Activated naive CD4-positive, alpha-beta T cell treated with anti-CD3 and anti-CD28 coated beads, Interleukin-2, amount 50 U/mL, for 72 hours (primary cell): ENCODE data around the gene PFDN5. TPM values are rescaled to one million over a fixed set of nuclear protein-coding genes. Genes with fewer than 3 reads are reported as not detected.

Experiments
- ATAC-seq, 2 donors: fragments of 150-1000 bp; cut with Tn5 transposase; 2 replicates each; pipeline ENCODE4 v1.10.0; 2021; ENCODE audit warnings: mild to moderate bottlenecking in 2 of 2, moderate library complexity in 2 of 2
- DNase-seq, 2 donors: peaks; one replicate each; pipeline ENCODE4 v3.0.0; 2021 to 2022; ENCODE audit warnings: low spot score in 2 of 2
- H3K27ac Mint-ChIP-seq, 2 donors: one replicate each; pipeline ENCODE4 v1.8.0; 2022; ENCODE audit warnings: mild to moderate bottlenecking in 2 of 2, mixed read lengths in 2 of 2
- H3K36me3 Mint-ChIP-seq, 2 donors: one replicate each; pipeline ENCODE4 v1.8.0; 2022; ENCODE audit warnings: mixed read lengths in 2 of 2
- H3K9me3 Mint-ChIP-seq, 2 donors: one replicate each; pipeline ENCODE4 v1.8.0; 2022; ENCODE audit warnings: mixed read lengths in 2 of 2
- total RNA-seq, 2 donors: library from RNA; stranded (reverse); gene quantifications; one replicate each; pipeline ENCODE4 v1.2.3, GENCODE V29; 2022

The PFDN5 gene
- total RNA-seq, 2 donors from 2014 or later, result 334 to 355 TPM

DNA sequence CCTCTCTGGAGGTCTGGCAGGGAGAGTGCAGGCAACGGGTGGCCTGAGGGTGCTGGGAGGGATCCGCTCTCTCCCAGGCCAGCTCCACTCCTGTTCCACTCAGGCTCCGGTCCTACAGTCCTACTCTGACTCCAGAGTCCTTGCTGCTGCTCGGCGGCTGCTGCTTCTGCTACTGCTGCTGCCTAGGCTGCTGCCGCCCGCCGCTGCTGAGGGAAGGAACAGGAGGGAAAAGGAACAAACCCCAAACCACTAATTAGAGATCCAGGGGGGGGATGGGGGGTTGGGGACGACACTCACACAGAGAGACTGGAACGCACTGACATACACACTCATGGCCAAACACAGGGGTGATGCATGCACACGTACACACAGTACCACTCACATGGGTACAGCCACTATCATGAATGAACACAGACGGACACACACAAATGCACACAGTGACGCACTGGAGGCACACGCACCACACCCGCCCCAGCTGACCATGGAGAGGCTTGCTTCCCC, 40.9 kb downstream of the PFDN5 start, which contains the start of gene SP7:
Gene SP7 (minus strand): TSS at position 174 of the 501 bp plus-strand sequence. CDS start 708 bp downstream, outside the sequence.
- Mint-ChIP-seq H3K9me3 (no peaks in the 10 kb centered on the region), H3K27ac (no peak within 1 kb of the TSS), H3K36me3 (no peaks in the 10 kb centered on the region)
- no peak for DNase-seq
- no peak for ATAC-seq

DNA sequence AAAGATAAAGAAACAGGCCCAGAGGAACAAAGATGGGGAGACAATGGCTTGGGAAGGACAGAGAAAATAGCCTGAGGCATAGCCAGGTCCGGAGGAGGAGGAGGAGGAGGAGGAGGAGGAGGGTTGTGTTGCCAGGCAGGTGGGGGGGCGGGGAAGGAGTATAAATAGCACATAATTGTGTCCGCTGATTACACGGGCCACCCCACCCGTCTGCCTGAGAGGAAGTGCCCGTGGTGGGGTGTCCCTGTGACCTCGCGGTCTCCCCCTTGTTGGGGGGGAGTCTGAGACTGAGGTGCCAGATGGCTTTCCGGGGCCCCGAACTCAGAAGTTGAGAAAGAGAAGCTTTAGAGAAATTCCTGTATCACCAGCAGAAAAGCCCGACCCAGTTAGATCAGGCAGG, 42.7 kb downstream of the PFDN5 start:
- Mint-ChIP-seq H3K27ac (no peak overlapping the region), H3K36me3 (no peaks in the 10 kb centered on the region), H3K9me3 (no peaks in the 10 kb centered on the region)
- ATAC-seq (no peak), DNase-seq (no peak)

DNA sequence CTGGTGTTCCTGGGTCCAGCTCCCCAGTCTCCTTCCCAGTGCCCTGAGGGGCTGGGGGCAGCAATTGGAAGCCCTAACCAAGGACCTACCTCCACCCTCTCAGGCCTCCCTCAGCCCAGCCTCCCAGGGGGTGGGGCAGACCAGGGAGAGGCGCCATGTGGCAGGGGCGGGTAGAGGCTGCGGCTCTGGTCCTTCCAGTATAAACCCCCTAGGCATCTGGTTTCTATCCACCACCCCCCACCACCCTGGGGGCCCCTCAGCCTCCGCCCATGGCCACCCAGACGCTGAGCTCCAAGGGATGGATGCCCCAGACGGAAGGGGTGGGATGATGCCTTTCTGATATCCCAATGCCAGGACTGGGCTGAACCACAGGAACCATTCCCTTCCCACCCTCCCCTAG, 43.6 kb downstream of the PFDN5 start:
- Mint-ChIP-seq H3K9me3 (no peaks in the 10 kb centered on the region), H3K36me3 (no peaks in the 10 kb centered on the region), H3K27ac (no peak overlapping the region)
- ATAC-seq, result no peak
- DNase-seq, result no peak

DNA sequence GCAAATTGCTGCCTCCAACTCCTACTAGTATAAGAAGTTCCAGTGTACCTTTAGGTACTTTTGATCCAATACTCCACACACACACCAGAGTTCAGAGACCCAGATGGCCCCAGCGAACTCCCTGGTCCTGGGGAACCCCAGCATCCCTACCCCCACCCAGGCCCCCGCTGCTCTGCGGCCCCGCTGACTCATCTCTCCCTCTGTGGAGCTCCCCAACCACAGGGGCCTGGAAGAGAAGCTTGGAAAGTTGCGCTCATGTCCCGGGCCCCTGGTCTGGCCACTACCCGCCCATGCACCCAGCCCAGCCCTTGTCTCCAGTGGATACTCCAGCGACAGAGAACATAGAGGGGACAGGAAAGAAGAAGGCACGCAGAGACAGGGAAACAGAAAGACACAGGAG, 45.1 kb downstream of the PFDN5 start:
- Mint-ChIP-seq H3K27ac (no peak overlapping the region), H3K36me3 (no peaks in the 10 kb centered on the region), H3K9me3 (no peaks in the 10 kb centered on the region)
- ATAC-seq (no peak), DNase-seq (no peak)

DNA sequence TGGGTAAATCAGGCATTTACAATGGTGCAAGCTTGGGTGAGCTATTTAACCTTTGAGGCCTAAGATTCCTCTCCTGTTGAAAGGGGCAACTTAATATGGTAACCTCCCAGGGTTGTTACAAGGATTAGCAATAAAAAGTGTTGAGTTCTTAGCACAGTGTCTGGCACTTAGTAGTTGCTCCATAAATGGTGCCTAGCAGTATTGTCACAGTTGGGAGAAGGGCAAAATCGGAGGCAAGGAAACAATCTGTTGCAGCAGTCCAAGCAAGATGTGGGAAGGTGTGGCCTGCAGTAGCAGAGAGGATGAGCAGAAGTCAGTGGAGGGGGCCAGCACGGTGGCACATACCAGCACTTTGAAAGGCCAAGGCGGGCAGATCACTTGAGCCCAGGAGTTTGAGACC, 48.1 kb downstream of the PFDN5 start:
- Mint-ChIP-seq H3K27ac (no peak overlapping the region), H3K36me3 (no peaks in the 10 kb centered on the region), H3K9me3 (no peaks in the 10 kb centered on the region)
- ATAC-seq (no peak), DNase-seq (no peak)

DNA sequence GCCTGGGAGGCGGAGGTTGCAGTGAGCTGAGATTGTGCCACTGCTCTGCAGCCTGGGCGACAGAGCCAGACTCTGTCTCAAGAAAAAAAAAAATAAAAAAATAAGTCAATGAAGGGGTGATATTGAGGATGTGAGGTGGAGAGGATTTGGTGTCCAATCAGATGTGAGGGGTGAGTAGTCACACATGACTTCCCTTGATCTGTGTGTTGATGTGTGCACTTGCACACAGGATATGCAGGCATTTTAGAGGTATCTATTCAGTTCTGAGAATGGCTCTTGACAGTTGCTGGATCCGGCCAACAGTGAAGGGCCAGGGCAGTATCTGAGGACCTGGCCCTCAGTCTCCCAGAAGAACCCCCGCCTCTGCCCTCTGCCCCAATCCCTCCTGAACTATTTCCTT, 48.6 kb downstream of the PFDN5 start:
- ATAC-seq (peak in 1 of 2 donors; percentile 18), DNase-seq (no peak)
- H3K9me3 Mint-ChIP-seq, result no peaks in the 10 kb centered on the region
- no peak overlapping the region for H3K27ac Mint-ChIP-seq
- H3K36me3 Mint-ChIP-seq, result no peaks in the 10 kb centered on the region

DNA sequence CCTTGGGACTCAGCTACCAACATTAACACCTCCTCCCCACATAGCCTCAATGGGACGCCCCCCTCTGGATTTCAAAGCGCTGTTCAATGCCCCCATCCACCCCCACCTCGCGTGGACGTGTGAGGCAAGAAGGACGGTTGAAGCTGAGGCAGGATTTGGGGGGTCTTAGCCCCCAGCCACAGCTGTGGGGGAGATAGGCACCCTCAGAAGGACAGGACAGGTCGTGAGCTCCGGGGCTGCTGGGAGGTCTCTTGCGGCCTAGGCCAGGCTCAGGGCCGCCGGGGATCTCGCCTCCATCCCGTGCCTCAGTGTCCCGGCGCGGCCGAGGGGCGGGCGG, 49.1 kb downstream of the PFDN5 start:
- no peaks in the 10 kb centered on the region for H3K9me3 Mint-ChIP-seq
- no peak overlapping the region for H3K27ac Mint-ChIP-seq
- ATAC-seq (peak in 1 of 2 donors; percentile 2), DNase-seq (no peak)
- H3K36me3 Mint-ChIP-seq, result no peaks in the 10 kb centered on the region

DNA sequence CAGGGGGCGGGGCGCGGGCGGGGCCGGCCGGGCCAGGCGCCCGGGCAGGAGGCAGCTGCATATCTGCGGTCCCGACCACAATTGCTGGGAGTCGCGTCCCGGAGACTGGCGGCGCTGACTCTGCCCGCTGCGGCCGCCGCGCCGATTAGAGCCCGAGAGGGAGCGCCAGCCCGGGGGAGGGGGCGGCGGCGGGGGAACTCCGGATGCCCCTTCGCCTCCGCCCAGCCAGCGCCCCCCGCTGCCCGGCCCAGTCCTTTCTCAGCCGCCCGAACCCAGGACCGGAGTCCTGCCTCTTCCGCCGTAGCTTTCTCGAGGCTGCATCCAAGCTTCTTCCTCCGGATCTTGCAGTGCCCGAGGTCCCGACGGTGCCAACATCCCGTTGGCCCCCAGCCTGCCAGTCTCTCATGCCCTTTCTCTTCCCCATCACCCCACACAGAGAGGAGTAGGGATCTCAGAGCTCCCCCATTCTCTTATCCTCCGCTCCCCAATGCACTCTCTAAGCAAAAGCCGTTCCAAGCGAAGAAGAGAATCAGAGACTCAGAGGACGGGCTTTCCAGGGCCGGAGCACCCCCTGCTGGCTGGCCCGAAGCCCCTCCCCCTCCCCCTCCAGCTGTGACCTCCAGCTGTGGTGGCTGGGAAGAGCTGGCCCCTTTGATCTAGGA, 49.6 kb downstream of the PFDN5 start:
- H3K9me3 Mint-ChIP-seq, result no peaks in the 10 kb centered on the region
- H3K36me3 Mint-ChIP-seq, result no peaks in the 10 kb centered on the region
- ATAC-seq (peak; percentile 86 to 88), DNase-seq (peak; percentile 67 to 77)
- H3K27ac Mint-ChIP-seq, result peak overlapping the region; percentile 58 to 60

DNA sequence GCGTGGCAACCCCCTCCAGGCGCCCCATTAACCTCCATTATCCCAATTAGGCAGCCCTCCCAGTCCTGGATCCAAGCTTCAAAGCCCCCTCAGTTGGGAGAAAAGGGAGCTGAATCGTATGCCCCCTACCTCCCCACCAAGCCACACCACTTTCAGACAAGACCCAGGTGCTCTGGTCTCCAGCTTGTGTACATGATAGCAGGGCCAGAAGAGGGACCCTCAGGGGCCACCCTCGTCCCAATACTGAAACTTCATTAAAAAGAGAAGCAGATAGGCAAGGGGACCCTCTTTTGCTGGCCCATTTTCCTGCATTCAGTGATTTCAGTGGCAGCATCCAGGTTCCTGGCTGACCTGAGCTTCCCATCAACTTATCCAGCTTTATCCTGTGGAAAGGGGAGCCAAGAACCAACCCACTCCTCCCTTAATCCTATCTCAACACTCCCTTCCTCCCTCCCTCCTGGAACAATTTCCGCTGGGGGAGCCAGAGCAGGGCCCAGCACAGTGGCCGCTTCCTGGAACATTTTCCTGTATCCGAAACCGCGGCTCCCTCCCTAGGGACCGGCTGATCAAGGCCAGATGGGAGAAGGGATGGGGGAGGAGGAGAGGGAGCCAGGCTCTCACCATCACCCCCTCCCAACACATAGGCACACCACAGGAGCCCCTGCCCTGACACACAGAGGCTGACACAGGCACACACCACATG, 50.3 kb downstream of the PFDN5 start:
- ATAC-seq, result no peak
- Mint-ChIP-seq H3K27ac (peak overlapping the region in 1 of 2 donors; percentile 60), H3K36me3 (no peaks in the 10 kb centered on the region), H3K9me3 (no peaks in the 10 kb centered on the region)
- no peak for DNase-seq

DNA sequence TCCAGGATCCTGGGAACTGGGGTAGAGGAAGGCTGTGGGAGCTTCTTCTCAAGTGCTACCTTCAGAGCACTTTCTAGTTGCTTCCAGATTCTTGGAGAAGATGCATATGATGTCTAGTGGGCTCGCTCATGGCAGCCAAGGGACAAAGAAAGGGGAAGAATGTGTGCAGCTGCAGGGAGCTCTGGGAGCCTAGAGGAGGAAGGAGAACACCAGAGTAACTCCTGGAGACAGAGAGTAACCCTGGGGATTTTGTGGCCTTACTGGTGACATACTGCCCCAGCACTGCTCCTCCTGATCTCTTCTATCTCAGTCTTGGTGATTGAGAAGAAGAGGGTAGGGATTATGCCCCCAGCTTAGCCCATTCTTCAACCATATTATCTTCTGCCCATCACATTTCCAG, 51.1 kb downstream of the PFDN5 start:
- H3K27ac Mint-ChIP-seq, result no peak overlapping the region

DNA sequence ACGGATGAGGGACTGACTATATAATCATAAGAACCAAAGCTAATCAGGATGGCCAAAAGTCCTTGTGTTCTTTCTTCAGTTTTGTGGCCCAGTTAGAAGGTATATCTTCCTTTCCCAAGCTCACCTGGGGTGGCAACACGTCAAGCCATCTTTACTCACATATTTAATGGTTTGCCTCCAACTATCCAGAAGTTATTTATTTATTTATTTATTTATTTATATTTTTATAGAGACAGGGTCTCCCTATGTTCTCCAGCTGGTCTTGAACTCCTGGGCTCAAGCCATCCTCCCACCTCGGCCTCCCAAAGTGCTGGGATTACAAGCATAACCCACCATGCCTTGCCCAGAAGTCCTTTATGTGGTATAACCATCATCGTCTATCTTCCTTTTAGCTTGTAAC, 52.6 kb downstream of the PFDN5 start:
- DNase-seq (no peak), ATAC-seq (no peak)
- Mint-ChIP-seq H3K36me3 (no peaks in the 10 kb centered on the region), H3K9me3 (no peaks in the 10 kb centered on the region), H3K27ac (no peak overlapping the region)

More for the DNA sequence above, 51.1 kb downstream of the PFDN5 start:
- DNase-seq (no peak), ATAC-seq (no peak)
- Mint-ChIP-seq H3K9me3 (no peaks in the 10 kb centered on the region), H3K36me3 (no peaks in the 10 kb centered on the region)

Other genes starting within 250 kb of the PFDN5 start
- gene TNS2, start 245.5 kb upstream of the PFDN5 start, total RNA-seq, result 1 to 10 TPM; 1.2 to 2.1 TPM
- 10 to 100 TPM; 19.2 to 22.2 TPM for gene SPRYD3, start 216.2 kb upstream of the PFDN5 start, total RNA-seq
- gene IGFBP6, start 197.9 kb upstream of the PFDN5 start, total RNA-seq, result 1 to 10 TPM; 1.5 to 3.6 TPM
- under 1 TPM; 0.35 to 0.59 TPM for gene SOAT2, start 192.1 kb upstream of the PFDN5 start, total RNA-seq
- 10 to 100 TPM; 36.8 to 43.2 TPM for gene ZNF740, start 114.8 kb upstream of the PFDN5 start, total RNA-seq
- gene CSAD, start 114.6 kb upstream of the PFDN5 start, total RNA-seq, result 10 to 100 TPM; 24.4 to 55.8 TPM
- gene ITGB7, start 88.3 kb upstream of the PFDN5 start, total RNA-seq, result 10 to 100 TPM; 71.4 to 76.3 TPM
- gene RARG, start 63.3 kb upstream of the PFDN5 start, total RNA-seq, result 10 to 100 TPM; 15.5 to 23.5 TPM
- 10 to 100 TPM; 32.8 to 76.3 TPM for gene ESPL1, start 27.2 kb upstream of the PFDN5 start, total RNA-seq
- 10 to 100 TPM; 63.8 to 91.5 TPM for gene MYG1, start 4.2 kb downstream of the PFDN5 start, total RNA-seq
- 10 to 100 TPM; 52.3 to 83.5 TPM for gene AAAS, start 26.1 kb downstream of the PFDN5 start, total RNA-seq
- gene SP7, start 40.8 kb downstream of the PFDN5 start, total RNA-seq, result not detected
- 100 to 1,000 TPM in 1 of 2 donors, 10 to 100 TPM in 1; 86.0 to 156 TPM for gene SP1, start 84.6 kb downstream of the PFDN5 start, total RNA-seq
- under 1 TPM in 1 of 2 donors, not detected in 1; 0.25 TPM for gene AMHR2, start 128.3 kb downstream of the PFDN5 start, total RNA-seq
- gene PRR13, start 146.2 kb downstream of the PFDN5 start, total RNA-seq, result 100 to 1,000 TPM; 170 to 226 TPM
- gene PCBP2, start 156.6 kb downstream of the PFDN5 start, total RNA-seq, result 1,000 to 10,000 TPM in 1 of 2 donors, 100 to 1,000 TPM in 1; 786 to 1,016 TPM
- gene MAP3K12, start 203.9 kb downstream of the PFDN5 start, total RNA-seq, result 10 to 100 TPM in 1 of 2 donors, 1 to 10 TPM in 1; 9.5 to 21.7 TPM
- gene TARBP2, start 205.7 kb downstream of the PFDN5 start, total RNA-seq, result 10 to 100 TPM; 29.9 to 30.4 TPM
- not detected for gene NPFF, start 211.9 kb downstream of the PFDN5 start, total RNA-seq